Limb (tissue), 2 donors: ENCODE measurements around the gene IMMP2L.
"Not testable (repeated sequence)": the region's sequence is repeated elsewhere in the genome, so short reads cannot be mapped to it uniquely, and the experiment has no call there.

Experiments used
- DNase-seq, 2 donors: peaks; one replicate each; pipeline ENCODE4 v3.0.0-alpha.2; 2016; ENCODE audit errors: extremely low spot score in 2 of 2

IMMP2L gene

DNA sequence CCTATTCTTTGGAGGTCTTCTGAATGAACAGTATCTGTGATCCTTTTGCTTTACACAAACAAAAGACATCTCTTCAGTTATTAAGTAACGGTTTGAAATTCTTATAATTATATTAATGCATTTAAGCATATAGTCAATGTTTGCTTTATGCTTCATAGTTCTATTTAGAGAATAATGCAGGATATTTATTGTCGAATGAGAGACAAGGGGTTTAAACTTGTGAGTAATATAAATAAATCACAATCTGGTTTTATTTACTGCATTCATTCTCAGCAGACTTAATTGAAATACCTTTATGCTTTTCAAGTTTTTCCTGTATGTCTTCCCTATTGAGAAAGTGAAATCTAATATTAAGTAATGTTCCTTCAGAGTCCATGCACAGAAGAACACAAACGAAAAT, 620.9 kb downstream of the IMMP2L start:
- DNase-seq = no peak

DNA sequence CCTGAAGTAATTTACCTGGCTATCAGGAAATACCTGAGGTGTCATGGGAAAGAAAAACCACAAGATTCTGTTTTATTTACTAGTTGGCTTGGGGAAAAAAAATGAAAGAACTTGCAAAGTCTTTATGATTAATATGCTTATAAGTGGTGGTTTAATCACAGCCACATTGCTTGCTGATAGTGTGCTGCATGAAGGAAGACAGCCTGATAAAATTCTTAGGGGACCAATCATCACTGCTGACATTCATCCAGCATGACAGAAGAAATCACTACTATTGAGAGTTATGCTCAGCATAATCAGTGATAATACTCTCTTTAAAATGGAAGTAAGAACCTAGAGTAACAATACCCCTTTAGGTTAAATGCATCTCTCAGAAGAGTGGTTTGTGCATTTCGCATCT, 621.5 kb downstream of the IMMP2L start:
- no peak for DNase-seq

DNA sequence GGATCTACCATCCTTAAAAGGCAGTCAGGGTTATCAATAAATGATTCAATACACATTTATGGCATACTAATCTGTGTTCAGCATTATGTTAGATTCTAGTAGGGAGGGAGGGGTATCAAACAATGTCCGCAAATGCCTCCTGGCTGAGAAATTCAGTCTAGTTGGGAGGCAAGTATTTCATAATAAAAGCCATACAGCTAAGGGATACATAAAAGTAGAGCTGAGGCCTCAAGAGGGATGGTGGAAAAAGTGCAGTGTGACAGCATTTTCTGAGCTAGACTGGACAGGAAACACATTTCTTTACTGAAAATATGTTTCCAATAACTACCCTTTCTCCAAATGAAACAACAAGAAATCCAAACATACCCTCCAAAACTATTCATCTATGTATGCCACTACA, 624.1 kb downstream of the IMMP2L start:
- no peak for DNase-seq

DNA sequence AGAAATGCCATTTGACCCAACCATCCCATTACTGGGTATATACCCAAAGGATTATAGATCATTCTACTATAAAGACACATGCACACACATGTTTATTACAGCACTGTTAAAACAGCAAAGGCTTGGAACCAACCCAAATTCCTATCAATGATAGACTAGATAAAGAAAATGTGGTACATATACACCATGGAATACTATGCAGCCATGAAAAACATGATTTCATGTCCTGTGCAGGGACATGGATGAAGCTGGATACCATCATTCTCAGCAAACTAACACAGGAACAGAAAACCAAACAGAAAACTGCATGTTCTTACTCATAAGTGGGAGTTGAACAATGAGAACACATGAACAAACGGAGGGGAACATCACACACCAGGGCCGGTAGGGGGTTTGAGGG, 625.6 kb downstream of the IMMP2L start:
- DNase-seq = not testable (repeated sequence)

DNA sequence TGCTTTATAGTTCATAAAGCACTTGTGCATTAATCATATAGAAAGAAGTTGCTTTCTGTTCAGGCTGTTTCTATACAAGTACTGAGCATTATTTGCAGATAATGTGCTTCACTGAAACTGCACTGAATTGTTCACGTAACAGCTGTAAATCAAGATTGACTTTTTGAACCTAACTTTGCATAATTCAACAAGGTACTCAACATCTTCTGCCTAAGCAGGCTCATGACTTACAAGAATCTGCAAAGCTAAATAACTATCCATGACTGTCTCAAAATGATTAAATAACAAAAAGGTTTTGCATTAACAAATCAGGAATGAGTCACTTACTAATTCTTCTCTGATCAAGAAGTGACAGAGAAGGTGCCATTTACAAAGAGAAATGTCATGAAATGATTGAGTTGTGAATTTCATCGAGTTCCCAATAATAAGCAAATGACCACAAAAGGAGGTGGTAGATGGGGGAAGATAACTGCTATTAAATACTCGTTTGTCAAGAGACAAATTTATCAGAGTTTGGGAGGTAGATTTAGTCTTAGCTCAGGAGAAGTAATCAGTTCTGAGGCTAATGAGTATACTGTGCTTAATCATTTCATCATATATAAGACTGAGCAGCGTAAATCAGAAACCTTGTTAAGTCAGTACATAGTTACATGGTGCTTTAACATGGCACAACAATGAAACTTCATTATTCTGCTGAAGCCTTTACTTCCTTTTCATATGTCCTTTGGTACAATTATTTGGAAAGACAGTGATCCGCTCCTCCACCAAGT, 632.6 kb downstream of the IMMP2L start:
- no peak for DNase-seq

DNA sequence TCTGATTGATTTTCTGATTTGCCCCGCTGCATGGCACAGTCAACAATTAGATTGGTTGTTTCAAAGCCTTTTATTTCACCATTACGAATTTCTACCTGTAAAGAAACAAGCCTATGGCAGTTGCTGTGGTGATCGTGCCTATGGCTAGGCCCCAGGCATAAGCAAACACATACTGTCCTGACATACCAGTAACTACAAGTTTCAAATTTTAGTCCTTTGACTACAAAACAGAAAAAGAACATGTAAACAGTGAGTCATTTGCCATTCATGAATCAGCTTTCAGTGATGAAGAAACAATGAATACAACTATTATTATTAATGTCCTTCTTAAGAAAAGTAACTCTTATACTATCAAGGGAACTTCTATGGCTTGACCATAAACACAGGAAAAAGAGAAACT, 639.4 kb downstream of the IMMP2L start:
- DNase-seq = no peak

DNA sequence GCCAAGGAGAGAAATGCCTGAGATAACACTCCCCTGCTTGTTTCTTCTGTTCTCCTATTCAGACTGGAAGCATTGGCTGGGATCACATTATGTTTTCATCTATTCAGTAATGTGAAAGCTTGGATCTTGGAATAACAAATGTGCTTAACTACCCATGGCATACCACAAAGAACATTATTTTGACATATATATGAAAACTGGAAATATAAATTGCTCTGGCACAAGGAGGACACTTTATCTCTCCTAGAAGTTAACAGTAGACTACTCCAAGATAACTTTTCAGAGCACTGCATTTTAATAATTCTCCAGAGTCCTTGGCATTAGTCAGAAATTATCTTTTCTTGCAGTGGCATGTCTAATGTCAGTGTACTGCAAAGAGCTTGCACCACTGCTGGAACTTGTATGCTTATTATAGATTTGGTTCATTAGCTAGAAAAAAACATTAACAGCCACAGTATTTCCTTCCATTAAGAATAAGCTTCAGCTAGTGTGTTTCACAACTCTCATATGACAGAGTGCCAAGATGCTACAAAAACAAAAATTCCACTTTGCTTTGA, 640.6 kb downstream of the IMMP2L start:
- no peak for DNase-seq

DNA sequence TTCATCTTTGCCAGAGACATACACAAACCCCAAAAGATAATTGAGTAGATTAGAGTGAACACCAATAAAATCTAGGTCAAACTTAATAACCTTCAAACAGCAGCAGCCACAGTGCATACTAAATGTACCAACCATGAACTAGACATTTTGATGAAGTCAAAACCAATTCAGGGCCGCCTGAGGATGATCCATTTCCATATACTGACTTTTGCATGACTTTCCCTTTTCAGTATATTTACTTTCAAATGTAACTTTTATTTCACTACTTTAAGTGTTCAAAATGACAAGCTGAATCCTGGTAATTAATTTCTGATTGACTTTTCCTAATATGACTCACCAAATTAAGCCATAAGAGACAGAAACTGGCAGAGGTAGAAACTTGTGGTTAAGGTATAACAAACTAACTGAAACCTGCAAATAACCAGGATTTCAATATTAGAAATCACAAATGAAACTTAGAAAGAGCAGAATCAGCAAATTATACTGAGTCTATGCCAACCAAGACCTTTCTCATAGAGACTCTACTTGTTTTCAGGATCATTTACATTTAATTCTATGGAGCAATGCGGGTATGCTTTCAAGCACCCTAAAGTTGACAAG, 643.2 kb downstream of the IMMP2L start:
- DNase-seq = no peak

DNA sequence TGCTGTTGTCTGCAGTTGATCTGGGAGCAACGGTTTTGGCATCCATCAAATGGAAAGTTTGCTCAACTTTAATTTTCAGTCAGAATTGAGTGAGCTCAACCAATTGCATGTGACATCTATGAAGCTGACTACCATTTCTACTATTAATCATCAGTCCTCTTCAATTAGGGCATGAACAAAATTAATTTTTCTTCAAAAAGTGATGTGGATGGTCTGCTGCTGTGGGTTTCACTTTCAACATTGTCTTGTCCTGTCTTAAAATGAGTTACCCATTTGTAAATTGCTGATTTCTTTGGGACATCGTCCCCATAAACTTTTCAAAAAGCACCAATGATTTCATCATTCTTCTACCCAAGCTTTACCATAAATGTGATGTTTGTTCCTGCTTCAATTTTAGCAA, 648.0 kb downstream of the IMMP2L start:
- DNase-seq = no peak

DNA sequence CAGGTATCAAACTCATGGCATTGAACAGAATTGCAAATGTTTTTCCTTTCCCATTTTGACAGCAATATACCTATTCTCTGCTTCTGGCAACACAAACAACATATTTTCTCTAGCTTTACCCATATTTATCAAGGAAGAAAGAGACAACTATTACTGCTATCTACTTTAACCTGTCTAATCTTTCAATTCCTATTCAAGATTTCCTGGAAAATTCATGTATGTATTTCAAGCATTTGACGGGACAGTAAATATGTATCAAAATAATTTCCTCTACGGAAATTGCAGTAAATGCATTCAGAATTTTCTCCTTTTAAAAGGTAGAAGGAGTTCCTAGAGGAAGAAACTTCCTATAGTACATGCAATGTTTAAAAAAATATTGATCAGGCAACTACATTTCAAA, 650.7 kb downstream of the IMMP2L start:
- DNase-seq = no peak

DNA sequence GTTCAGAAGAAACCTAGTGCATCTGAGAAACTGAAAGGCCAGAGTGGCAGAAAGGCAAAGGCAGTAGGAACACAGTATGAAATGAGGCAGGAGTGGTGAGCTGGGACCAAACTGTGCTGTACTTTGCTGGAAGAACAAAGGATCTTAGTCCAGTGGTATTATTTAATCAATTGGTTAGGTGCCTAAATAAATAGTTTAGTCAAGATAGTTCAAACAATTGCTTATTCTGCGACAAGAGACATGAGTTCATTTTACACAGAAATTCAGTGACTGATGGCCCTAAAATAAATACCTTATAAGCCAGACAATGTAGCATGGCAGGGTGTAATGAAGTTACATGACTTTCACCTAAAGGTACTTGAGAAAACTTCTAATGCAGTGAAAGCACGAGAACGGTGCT, 653.2 kb downstream of the IMMP2L start:
- DNase-seq = no peak

DNA sequence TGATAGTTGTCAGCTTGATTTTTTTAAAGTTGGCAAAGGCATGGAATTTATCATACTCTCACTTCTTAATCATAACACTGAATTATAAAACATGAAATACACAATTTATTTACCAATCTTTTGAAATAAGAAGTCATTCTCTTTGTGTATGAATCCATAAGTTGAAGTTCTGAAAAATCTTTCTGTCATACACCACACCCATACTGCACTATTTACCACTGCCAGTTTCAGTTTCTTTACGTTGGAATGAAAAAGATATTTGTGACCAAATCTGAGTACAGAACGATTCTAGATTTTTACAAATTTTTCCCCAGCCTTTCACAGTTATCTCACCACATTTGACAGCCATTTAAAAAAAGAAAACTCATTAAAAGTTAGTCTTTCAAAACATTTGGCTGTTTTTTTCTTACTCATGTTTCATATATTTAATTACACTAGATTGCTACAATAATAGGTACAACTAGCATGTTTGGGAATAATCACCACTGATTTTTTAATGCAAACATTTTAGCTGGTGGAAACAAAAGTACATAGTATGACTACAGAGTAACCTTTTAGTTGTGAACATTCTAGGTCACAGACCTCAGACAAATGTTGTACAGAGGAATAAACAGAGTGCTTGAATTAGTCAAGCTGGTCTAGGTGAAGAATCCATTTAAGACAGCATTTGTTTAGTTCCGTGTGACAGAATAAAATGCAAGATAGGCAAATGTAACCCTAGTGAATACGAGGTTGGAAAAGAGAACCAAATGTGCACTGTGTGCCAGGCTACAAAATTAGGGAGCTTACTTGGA, 656.3 kb downstream of the IMMP2L start:
- DNase-seq = no peak

DNA sequence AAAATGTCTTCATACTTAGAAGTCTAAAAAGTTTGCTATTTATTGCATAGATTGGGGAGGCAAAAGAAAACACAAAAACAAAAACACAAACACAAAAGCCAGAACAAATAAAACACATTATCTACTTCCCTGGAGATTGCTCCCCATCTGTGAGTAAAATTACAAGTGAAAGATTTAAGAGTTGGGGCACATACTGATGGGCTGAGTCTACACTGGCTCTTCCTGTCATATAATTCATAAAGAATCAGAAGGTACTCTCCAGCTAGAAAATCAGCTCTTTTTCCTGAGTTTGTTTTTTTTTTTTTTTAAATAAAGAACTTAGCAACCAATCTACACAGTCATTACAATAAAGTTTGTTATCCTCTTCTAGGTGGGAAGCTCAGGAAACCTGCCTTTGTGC, 663.8 kb downstream of the IMMP2L start:
- DNase-seq = no peak

DNA sequence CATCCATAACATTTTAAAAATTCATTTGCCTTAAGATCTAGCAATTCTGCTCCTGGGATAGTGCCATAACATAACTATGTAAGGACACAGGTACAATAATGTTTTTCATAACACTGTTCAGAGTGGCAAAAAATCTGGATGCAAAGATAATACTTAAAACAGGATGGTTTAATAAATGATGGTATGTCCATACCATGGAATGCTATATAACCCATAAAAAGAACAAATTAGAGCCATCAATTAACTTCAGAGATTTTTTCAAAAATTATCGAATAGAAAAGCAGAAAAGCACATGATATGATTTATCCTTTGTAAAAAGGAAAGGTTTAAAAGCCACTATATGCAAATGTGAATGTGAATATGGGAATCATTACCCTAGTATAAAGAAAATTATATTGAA, 664.8 kb downstream of the IMMP2L start:
- no peak for DNase-seq

DNA sequence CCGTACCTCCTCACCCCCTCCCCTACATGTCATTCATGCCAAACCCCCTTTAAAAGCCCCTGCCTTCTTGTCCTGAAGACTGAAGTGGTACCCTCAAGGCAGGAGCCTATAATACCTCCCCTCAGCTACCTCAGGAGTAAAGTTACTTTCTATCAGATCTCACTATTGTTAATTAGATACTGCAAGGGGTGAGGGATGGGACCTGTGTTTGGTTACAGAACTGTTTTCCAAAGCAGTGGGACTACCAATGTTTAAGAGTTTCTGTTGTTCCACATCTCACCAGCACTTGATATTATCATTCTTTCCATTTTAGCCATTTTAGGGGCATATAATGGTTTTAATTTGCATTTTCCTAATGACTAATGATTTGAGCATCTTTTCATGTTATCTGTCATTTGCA, 668.2 kb downstream of the IMMP2L start:
- no peak for DNase-seq

DNA sequence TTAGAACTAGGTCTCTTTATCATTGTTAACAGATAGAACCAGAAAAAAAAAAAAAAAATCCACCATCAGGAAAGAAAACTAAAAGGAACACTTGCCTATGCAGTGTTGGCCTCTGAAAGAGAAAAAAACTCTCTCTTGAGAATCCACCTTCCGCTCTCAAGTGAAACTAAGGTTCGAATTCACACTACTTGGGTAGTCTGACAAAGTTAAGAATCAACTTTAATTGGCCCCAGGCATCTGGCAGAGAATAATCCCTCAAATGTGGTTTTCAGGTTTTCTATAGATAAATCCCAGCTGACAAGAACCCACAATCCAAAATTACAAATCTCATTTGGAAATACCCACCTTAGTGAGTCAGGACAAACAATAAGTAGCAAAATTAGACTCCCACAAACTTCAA, 671.1 kb downstream of the IMMP2L start:
- no peak for DNase-seq

DNA sequence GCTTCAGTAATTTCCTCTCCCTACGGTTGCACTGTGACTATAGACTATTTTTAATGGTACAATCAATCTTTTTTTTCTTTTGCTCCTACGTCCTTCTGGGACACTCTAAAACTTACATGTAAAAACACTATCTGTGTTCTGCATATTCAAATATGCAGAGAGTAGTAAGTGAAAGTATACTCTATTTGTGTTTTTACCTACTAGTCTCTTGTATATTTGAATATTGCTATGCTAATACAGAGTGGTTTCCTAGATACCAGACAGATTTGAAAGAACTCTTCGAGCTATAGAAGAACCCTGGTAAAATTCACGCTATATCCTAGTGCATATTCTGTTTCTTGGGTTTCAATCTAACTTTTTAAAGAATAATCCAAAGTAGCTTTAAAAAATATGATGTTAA, 672.2 kb downstream of the IMMP2L start:
- no peak for DNase-seq

DNA sequence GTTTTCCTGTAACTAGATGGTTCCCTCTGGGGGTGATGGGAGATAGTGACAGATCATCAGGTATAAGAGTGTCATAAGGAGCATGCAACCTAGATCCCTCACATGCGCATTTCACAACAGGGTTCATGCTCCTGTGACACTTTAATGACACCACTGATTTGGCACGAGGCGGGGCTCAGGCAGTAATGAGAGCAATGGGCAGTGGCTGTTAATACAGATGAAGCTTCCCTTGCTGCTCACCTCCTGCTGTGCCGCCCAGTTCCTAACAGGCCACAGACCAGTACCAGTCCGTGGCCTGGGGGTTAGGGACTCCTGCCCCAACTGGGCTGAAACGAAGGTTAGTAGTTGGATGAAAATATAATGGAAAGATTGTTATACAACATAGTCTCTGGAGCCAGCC, 673.0 kb downstream of the IMMP2L start:
- DNase-seq = no peak

DNA sequence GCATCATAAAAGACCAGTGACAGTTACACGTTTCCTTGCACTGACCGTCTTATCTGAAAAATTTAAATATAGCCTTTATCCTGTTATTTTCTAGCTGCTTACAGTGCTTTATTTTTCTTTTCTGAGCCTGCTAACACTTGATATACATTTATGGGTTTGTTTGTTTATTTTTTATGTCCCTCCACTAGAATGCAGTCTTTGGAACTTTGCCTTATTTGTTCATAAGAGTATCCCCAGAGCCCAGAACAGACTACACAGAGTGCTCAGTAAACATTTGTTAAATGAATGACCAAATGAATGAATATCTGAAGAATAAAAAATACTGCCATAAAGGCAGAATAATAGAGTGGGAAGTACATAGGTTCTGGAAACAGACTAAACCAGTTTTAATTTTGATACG, 673.7 kb downstream of the IMMP2L start:
- DNase-seq = no peak

DNA sequence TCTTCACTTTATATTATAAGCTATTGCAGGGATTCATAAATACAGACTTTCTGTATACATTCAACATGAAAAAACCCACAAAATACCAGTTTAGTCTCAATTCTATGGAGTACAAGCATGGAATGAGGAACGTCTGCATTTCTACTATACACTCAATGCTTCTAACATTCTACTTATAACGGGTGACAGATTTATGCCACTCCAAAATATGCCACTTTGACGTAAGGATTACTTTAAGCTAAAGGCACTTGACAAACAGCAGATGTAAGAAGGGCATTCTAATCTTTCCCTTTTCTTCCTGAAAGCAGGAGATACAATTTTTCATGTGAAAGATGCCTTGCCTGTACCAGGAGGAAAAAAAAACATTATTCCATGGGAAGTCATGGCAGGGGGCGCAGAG, 676.8 kb downstream of the IMMP2L start:
- DNase-seq = no peak

DNA sequence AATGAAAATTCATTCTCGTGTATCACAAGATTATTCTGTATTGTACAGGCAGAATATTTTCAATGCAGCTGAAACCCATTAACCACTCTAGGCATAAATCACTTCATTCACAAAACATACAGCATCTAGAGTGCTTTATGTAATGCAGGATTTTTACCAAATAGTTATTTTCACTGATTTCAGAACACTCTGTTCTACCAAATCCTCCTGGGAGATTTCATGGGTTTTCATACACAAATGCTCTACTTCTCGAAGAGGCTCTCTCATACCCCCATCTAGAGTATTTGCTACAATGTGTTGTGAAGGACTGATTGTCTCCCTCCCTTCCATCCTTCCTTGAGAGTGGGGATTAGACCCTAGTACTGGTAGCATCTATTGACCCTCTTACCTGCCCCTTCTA, 680.6 kb downstream of the IMMP2L start:
- DNase-seq = peak in 1 of 2 donors; percentile 10

DNA sequence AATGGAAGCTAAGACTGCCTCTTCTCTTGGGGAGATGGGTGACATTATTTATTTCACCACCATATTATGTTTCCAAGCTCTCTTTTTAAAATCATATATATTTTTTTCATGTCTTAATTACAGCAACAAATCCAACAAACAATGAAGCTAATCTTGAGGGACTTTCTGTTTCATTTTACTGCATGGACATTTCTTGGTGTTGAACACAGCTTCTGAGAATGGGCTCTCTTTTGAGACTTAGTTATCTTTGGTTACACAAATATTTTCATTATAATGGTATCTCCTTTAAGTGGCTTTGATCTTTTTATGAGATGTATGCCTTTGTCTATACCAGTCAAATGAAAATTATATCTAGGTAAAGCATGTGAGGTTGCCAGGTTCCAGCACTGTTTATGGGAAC, 681.3 kb downstream of the IMMP2L start:
- no peak for DNase-seq
